ENCODE results near the gene STARD3NL. TPM values are rescaled to one million over a fixed set of nuclear protein-coding genes. Genes with fewer than 3 reads are reported as not detected.
"Not testable (repeated sequence)": the region's sequence is repeated elsewhere in the genome, so short reads cannot be mapped to it uniquely, and the experiment has no call there.

STARD3NL gene
- total RNA-seq, 2 experiments from 2014 or later: 14.4 to 15.7 TPM

- H3K27ac ChIP-seq (ENCODE audit: low read depth in 1 of 2, low read length in 2 of 2): no peak overlapping the region
- Mint-ChIP-seq H3K4me1 (ENCODE audit: low read depth) (no peaks in the 10 kb centered on the region), H3K9me3 (no peaks in the 10 kb centered on the region), H3K36me3 (ENCODE audit: low read depth) (no peaks in the 10 kb centered on the region), H3K4me3 (no peak overlapping the region), H3K27me3 (no peaks in the 10 kb centered on the region), H3K27ac (no peak overlapping the region)
- no peaks in the 10 kb centered on the region for H3K36me3 ChIP-seq (ENCODE audit: insufficient read depth, low read length)
- ChIA-PET POLR2A (no interaction called here), CTCF (no interaction called here)
- ATAC-seq (ENCODE audit: poor library complexity) (no peak), DNase-seq (no peak)
- TF ChIP-seq, protein P1, sequence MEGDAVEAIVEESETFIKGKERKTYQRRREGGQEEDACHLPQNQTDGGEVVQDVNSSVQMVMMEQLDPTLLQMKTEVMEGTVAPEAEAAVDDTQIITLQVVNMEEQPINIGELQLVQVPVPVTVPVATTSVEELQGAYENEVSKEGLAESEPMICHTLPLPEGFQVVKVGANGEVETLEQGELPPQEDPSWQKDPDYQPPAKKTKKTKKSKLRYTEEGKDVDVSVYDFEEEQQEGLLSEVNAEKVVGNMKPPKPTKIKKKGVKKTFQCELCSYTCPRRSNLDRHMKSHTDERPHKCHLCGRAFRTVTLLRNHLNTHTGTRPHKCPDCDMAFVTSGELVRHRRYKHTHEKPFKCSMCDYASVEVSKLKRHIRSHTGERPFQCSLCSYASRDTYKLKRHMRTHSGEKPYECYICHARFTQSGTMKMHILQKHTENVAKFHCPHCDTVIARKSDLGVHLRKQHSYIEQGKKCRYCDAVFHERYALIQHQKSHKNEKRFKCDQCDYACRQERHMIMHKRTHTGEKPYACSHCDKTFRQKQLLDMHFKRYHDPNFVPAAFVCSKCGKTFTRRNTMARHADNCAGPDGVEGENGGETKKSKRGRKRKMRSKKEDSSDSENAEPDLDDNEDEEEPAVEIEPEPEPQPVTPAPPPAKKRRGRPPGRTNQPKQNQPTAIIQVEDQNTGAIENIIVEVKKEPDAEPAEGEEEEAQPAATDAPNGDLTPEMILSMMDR (IDR thresholded peaks at IDR 0.05): no peak
- H3K27me3 ChIP-seq (ENCODE audit: control insufficient read depth in 1 of 2, insufficient read depth in 2 of 2, low read length in 2 of 2): no peaks in the 10 kb centered on the region
- intact Hi-C loops (cut with DNase I, micrococcal nuclease): no loop called here
- H3K4me1 ChIP-seq (ENCODE audit: insufficient read depth, low read length): peaks cover 2% of the 10 kb centered on the region
- H3K9me3 ChIP-seq (ENCODE audit: control insufficient read depth in 1 of 2, insufficient read depth in 1 of 2, low read length in 2 of 2): no peaks in the 10 kb centered on the region
- no peak overlapping the region for H3K4me3 ChIP-seq (ENCODE audit: low read length)
Observed at GRCh38 chr7:38257350-38257677, 79.3 kb downstream of the STARD3NL start.

- H3K27ac Mint-ChIP-seq; H3K9me3 Mint-ChIP-seq; H3K27me3 ChIP-seq (ENCODE audit: control insufficient read depth in 1 of 2, insufficient read depth in 2 of 2, low read length in 2 of 2); H3K27me3 Mint-ChIP-seq; H3K4me1 ChIP-seq (ENCODE audit: insufficient read depth, low read length); H3K4me3 ChIP-seq (ENCODE audit: low read length); POLR2A ChIA-PET; H3K36me3 ChIP-seq (ENCODE audit: insufficient read depth, low read length); H3K27ac ChIP-seq (ENCODE audit: low read depth in 1 of 2, low read length in 2 of 2); DNase-seq; H3K4me1 Mint-ChIP-seq (ENCODE audit: low read depth); H3K4me3 Mint-ChIP-seq; H3K9me3 ChIP-seq (ENCODE audit: control insufficient read depth in 1 of 2, insufficient read depth in 1 of 2, low read length in 2 of 2); intact Hi-C loops (cut with DNase I, micrococcal nuclease); ATAC-seq (ENCODE audit: poor library complexity); CTCF ChIA-PET; H3K36me3 Mint-ChIP-seq (ENCODE audit: low read depth): not testable (repeated sequence)
Observed at GRCh38 chr7:38259157-38259556, 81.1 kb downstream of the STARD3NL start.

GRCh38 chr7:38261601-38262000, 83.6 kb downstream of the STARD3NL start:
- POLR2A ChIA-PET; H3K27me3 Mint-ChIP-seq; H3K27me3 ChIP-seq (ENCODE audit: control insufficient read depth in 1 of 2, insufficient read depth in 2 of 2, low read length in 2 of 2); H3K4me3 ChIP-seq (ENCODE audit: low read length); H3K9me3 ChIP-seq (ENCODE audit: control insufficient read depth in 1 of 2, insufficient read depth in 1 of 2, low read length in 2 of 2); ATAC-seq (ENCODE audit: poor library complexity); CTCF ChIA-PET; H3K4me1 ChIP-seq (ENCODE audit: insufficient read depth, low read length); H3K27ac Mint-ChIP-seq; H3K4me3 Mint-ChIP-seq; H3K36me3 ChIP-seq (ENCODE audit: insufficient read depth, low read length); H3K4me1 Mint-ChIP-seq (ENCODE audit: low read depth); DNase-seq; H3K36me3 Mint-ChIP-seq (ENCODE audit: low read depth); H3K27ac ChIP-seq (ENCODE audit: low read depth in 1 of 2, low read length in 2 of 2); H3K9me3 Mint-ChIP-seq; intact Hi-C loops (cut with DNase I, micrococcal nuclease): not testable (repeated sequence)

DNA sequence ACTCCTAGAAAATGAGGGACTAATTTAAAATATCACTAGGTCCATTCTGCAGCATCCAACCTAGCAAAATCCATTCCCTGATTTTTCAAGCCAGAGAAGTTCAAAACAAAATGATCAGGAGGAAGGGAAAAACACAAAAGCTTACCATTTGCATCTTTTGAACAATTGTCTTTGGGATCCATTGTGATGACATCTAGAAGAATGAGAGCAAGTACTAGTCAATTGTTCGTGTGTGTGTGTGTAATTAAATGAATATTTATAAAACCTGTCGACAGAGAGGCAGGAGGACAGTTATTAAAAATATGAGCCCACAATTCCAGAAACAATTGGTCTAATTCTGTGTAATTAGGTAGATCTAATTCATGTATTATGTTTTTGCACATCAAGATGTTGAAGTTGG, 84.0 kb downstream of the STARD3NL start:
- CTCF ChIA-PET: interaction anchor here (1.8 kb wide), 1 partner anchor 74 kb away, joined by 4 read pairs; no protein-coding TSS in a partner anchor
- intact Hi-C loops (cut with DNase I, micrococcal nuclease); POLR2A ChIA-PET; H3K4me3 Mint-ChIP-seq; H3K27me3 Mint-ChIP-seq; H3K4me3 ChIP-seq (ENCODE audit: low read length); H3K36me3 ChIP-seq (ENCODE audit: insufficient read depth, low read length); H3K9me3 ChIP-seq (ENCODE audit: control insufficient read depth in 1 of 2, insufficient read depth in 1 of 2, low read length in 2 of 2); ATAC-seq (ENCODE audit: poor library complexity); H3K9me3 Mint-ChIP-seq; H3K27me3 ChIP-seq (ENCODE audit: control insufficient read depth in 1 of 2, insufficient read depth in 2 of 2, low read length in 2 of 2); H3K36me3 Mint-ChIP-seq (ENCODE audit: low read depth); DNase-seq; H3K4me1 Mint-ChIP-seq (ENCODE audit: low read depth); H3K27ac Mint-ChIP-seq; H3K27ac ChIP-seq (ENCODE audit: low read depth in 1 of 2, low read length in 2 of 2); H3K4me1 ChIP-seq (ENCODE audit: insufficient read depth, low read length): not testable (repeated sequence)

GRCh38 chr7:38262545-38262944, 84.5 kb downstream of the STARD3NL start:
- CTCF ChIA-PET: interaction anchor here (1.8 kb wide), 1 partner anchor 73 kb away, joined by 4 read pairs; no protein-coding TSS in a partner anchor
- ATAC-seq (ENCODE audit: poor library complexity): no peak

DNA sequence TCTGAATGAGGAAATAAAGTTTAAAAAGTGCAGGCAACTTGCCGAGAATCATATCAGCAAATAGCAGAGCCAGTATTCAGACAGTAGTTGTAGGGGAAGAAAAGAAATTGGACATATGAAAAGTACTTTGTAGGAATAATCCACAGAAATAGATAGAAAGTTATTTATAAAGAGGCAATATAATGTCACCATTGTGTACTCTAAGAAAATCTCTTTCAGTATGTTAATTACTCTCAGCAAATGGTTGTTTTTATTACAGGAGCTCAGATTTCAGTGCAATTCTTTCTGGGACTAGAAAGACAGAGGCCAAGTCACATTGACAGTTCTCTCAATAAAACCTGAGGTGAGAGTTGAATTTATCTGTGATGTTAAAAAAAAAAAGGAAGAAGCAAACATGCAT, 85.2 kb downstream of the STARD3NL start:
- intact Hi-C loops (cut with DNase I, micrococcal nuclease); H3K4me1 ChIP-seq (ENCODE audit: insufficient read depth, low read length); H3K4me3 ChIP-seq (ENCODE audit: low read length); H3K36me3 Mint-ChIP-seq (ENCODE audit: low read depth); H3K36me3 ChIP-seq (ENCODE audit: insufficient read depth, low read length); H3K27me3 Mint-ChIP-seq; H3K4me3 Mint-ChIP-seq; H3K27me3 ChIP-seq (ENCODE audit: control insufficient read depth in 1 of 2, insufficient read depth in 2 of 2, low read length in 2 of 2); DNase-seq; POLR2A ChIA-PET; ATAC-seq (ENCODE audit: poor library complexity); H3K27ac Mint-ChIP-seq; H3K27ac ChIP-seq (ENCODE audit: low read depth in 1 of 2, low read length in 2 of 2); H3K9me3 ChIP-seq (ENCODE audit: control insufficient read depth in 1 of 2, insufficient read depth in 1 of 2, low read length in 2 of 2); H3K9me3 Mint-ChIP-seq; H3K4me1 Mint-ChIP-seq (ENCODE audit: low read depth): not testable (repeated sequence)
- CTCF ChIA-PET: interaction anchor here (1.8 kb wide), 1 partner anchor 72 kb away, joined by 4 read pairs; no protein-coding TSS in a partner anchor

More at GRCh38 chr7:38262545-38262944, 84.5 kb downstream of the STARD3NL start:
- H3K27me3 Mint-ChIP-seq: no peaks in the 10 kb centered on the region
- intact Hi-C loops (cut with DNase I, micrococcal nuclease): no loop called here
- no peak overlapping the region for H3K27ac ChIP-seq (ENCODE audit: low read depth in 1 of 2, low read length in 2 of 2)
- no peaks in the 10 kb centered on the region for H3K9me3 ChIP-seq (ENCODE audit: control insufficient read depth in 1 of 2, insufficient read depth in 1 of 2, low read length in 2 of 2)
- H3K27me3 ChIP-seq (ENCODE audit: control insufficient read depth in 1 of 2, insufficient read depth in 2 of 2, low read length in 2 of 2): no peaks in the 10 kb centered on the region
- peaks cover 4% of the 10 kb centered on the region for H3K4me1 Mint-ChIP-seq (ENCODE audit: low read depth)
- no peaks in the 10 kb centered on the region for H3K4me1 ChIP-seq (ENCODE audit: insufficient read depth, low read length)
- no peak overlapping the region for H3K27ac Mint-ChIP-seq
- H3K36me3 ChIP-seq (ENCODE audit: insufficient read depth, low read length): no peaks in the 10 kb centered on the region
- no peak overlapping the region for H3K4me3 ChIP-seq (ENCODE audit: low read length)
- H3K4me3 Mint-ChIP-seq: no peak overlapping the region
- TF ChIP-seq, protein P1 (IDR thresholded peaks at IDR 0.05): no peak
- no peaks in the 10 kb centered on the region for H3K9me3 Mint-ChIP-seq
- DNase-seq: no peak
- POLR2A ChIA-PET: no interaction called here
- no peaks in the 10 kb centered on the region for H3K36me3 Mint-ChIP-seq (ENCODE audit: low read depth)

All from CD4-positive, alpha-beta T cell (primary cell).